T-helper 9 cell (primary cell): Measurements from ENCODE around the gene TTLL11.
A peak's percentile ranks its signal among the peaks of the same experiment; 100 is the strongest.

Experiments
- DNase-seq: peaks from one replicate; pipeline ENCODE4 v3.0.0-alpha.2; 2020

Gene TTLL11

GRCh38 chr9:122107291-122107805 lies 14.2 kb upstream of the TTLL11 start:
- DNase-seq: no peak

- no peak for DNase-seq
Observed at GRCh38 chr9:122106576-122106975, 13.5 kb upstream of the TTLL11 start.

- DNase-seq: no peak
Observed at GRCh38 chr9:122103985-122104384, 10.9 kb upstream of the TTLL11 start.

- no peak for DNase-seq
Observed at GRCh38 chr9:122102156-122102555, 9.0 kb upstream of the TTLL11 start.

- DNase-seq: no peak
Observed at GRCh38 chr9:122100756-122101155, 7.6 kb upstream of the TTLL11 start.

GRCh38 chr9:122099271-122099869 lies 6.3 kb upstream of the TTLL11 start:
- peak; percentile 84 for DNase-seq

- DNase-seq: no peak
Observed at GRCh38 chr9:122097679-122098315, 4.7 kb upstream of the TTLL11 start.

GRCh38 chr9:122096620-122097415 lies 3.7 kb upstream of the TTLL11 start:
- no peak for DNase-seq

- peak; percentile 27 for DNase-seq
Observed at GRCh38 chr9:122095010-122095767, 2.1 kb upstream of the TTLL11 start.

- DNase-seq: no peak
Observed at GRCh38 chr9:122091682-122092592, 1.2 kb downstream of the TTLL11 start.

GRCh38 chr9:122090981-122091380 lies 2.1 kb downstream of the TTLL11 start:
- DNase-seq: no peak

- no peak for DNase-seq
Observed at GRCh38 chr9:122090287-122090883, 2.7 kb downstream of the TTLL11 start.

GRCh38 chr9:122088880-122089706 lies 4.0 kb downstream of the TTLL11 start:
- DNase-seq: no peak

GRCh38 chr9:122087406-122088200 lies 5.5 kb downstream of the TTLL11 start:
- DNase-seq: no peak

- no peak for DNase-seq
Observed at GRCh38 chr9:122086873-122087272, 6.2 kb downstream of the TTLL11 start.

- DNase-seq: no peak
Observed at GRCh38 chr9:122085260-122085659, 7.8 kb downstream of the TTLL11 start.

- DNase-seq: no peak
Observed at GRCh38 chr9:122084026-122084675, 9.0 kb downstream of the TTLL11 start.

GRCh38 chr9:122080986-122081385 lies 12.1 kb downstream of the TTLL11 start:
- DNase-seq: no peak

GRCh38 chr9:122078557-122078956 lies 14.6 kb downstream of the TTLL11 start:
- DNase-seq: no peak
